Measurements from ENCODE around the gene CCNL2.

The CCNL2 gene

DNA sequence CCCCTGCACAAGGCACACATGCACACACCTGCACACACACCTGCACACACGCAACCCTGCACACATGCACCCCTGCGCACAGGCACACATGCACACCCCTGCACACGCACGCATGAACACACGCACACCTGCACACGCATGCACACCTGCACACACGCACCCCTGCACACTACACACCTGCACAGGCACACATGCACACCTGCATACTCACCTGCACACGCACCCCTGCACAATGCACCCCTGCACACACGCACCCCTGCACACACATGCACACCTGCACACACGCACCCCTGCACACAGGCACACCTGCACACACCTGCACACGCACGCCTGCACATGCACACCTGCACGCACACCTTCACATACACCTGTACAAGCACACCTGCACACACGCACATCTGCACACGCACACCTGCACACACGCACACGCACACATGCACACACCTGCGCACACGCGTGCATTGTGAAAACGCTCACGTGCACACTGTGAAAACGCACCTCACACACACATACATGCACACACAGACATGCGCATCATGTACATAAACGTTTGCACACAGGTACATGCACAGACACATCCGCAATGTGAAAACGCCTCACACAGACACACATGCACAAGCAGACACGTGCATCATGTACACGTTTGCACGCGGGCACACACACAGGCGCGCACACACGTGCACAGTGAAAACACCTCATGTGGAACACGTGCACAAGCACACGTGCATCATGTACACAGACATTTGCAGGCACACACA, 58.2 kb downstream of the CCNL2 start:
- no peak for DNase-seq

DNA sequence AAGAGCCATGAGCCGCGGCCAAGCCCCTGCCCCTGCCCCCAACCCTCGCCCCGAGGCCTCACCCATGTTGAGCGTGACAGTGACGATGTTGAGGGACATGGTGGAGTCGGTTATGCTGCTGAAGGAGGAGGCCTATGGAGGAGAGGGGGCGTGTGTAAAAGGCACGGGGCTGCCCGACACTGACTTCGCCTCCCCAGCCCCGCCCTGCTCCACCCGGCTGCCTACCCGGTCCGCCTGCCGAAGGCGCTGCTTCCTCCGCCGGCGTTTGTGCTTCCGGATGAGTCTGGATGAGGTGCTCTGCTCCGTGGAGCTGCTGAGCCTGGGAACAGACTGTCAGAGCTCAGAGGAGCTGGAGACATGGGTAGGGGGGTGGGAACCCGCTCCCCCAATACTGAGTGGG, 59.0 kb downstream of the CCNL2 start:
- no peak for DNase-seq

DNA sequence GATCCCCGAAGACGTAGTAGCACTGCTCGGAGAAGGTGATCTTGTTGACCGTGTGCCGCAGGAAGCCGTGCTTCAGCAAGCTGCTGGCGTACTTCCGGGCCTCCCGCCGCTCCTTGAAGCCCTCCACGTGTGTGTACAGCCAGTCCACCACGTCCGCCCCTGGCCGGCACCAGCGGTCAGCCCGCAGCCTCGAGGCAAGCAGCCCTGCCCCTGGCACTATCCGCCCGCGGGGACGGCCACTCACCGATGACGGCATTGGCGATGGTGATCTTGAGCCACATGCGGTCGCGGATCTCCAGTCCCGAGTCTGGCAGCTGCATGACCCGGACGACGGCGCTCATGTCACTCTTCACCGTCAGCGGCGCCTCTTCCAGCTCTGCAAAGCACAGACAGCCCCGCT, 60.9 kb downstream of the CCNL2 start:
- no peak for DNase-seq

- no peak for DNase-seq
Measured at GRCh38 chr1:1337793-1338147, 61.4 kb downstream of the CCNL2 start.

- DNase-seq, result no peak
Measured at GRCh38 chr1:1336931-1337792, 62.0 kb downstream of the CCNL2 start.

GRCh38 chr1:1336446-1336845, 62.7 kb downstream of the CCNL2 start:
- DNase-seq, result no peak

- DNase-seq, result no peak
Measured at GRCh38 chr1:1335792-1336248, 63.3 kb downstream of the CCNL2 start.
